SK-N-SH treated with all-trans-retinoic acid at 6 μM for 48 hours (cell line): ENCODE results near the gene MS4A4A.

Experiments used
- ARNTL ChIP-seq: fragments of 450-650 bp; formaldehyde crosslinking; IDR thresholded peaks from 2 replicates; pipeline ENCODE4 v1.5.0; 2020; ENCODE audit warnings: low read depth, mild to moderate bottlenecking, moderate library complexity, borderline replicate concordance
- ESRRG ChIP-seq: fragments of 250-450 bp; sonication (Bioruptor Pico); IDR thresholded peaks from 2 replicates; pipeline ENCODE4 v1.6.1; 2021; ENCODE audit warnings: mild to moderate bottlenecking
- OSR1 ChIP-seq: fragments of 250-450 bp; sonication (Bioruptor Pico); IDR thresholded peaks from 2 replicates; pipeline ENCODE4 v1.8.0; 2022; ENCODE audit warnings: moderate library complexity, mild to moderate bottlenecking, inconsistent platforms
- PPARA ChIP-seq: fragments of 250-450 bp; sonication (Bioruptor Pico); IDR thresholded peaks from 2 replicates; pipeline ENCODE4 v1.5.0; 2020; ENCODE audit warnings: mild to moderate bottlenecking, borderline replicate concordance
- RARB ChIP-seq: fragments of 250-450 bp; sonication (Bioruptor Pico); IDR thresholded peaks from 2 replicates; pipeline ENCODE4 v1.8.0; 2021; ENCODE audit warnings: mild to moderate bottlenecking, moderate library complexity
- SNAI2 ChIP-seq: fragments of 250-450 bp; sonication (Bioruptor Pico); IDR thresholded peaks from 2 replicates; pipeline ENCODE4 v1.5.0; 2020; ENCODE audit warnings: mild to moderate bottlenecking, moderate library complexity
- TSHZ2 ChIP-seq: fragments of 250-450 bp; sonication (Bioruptor Pico); IDR thresholded peaks from 2 replicates; pipeline ENCODE4 v1.5.0; 2020; ENCODE audit warnings: mild to moderate bottlenecking, moderate library complexity
- ZFP3 ChIP-seq: fragments of 250-450 bp; sonication (Bioruptor Pico); IDR thresholded peaks from 2 replicates; pipeline ENCODE4 v1.5.0; 2020; ENCODE audit warnings: mild to moderate bottlenecking, moderate library complexity
- ZNF565 ChIP-seq: fragments of 450-650 bp; formaldehyde crosslinking; conservative IDR thresholded peaks from 2 replicates; pipeline ENCODE4 v1.5.0; 2020; ENCODE audit warnings: low read depth, mild to moderate bottlenecking, moderate library complexity
- ZNF8 ChIP-seq: fragments of 450-650 bp; formaldehyde crosslinking; IDR thresholded peaks from 2 replicates; pipeline ENCODE4 v1.5.0; 2020; ENCODE audit warnings: mild to moderate bottlenecking, moderate library complexity
- TF ChIP-seq, protein P1 (sequence below): fragments of 250-450 bp; sonication (Bioruptor Pico); IDR thresholded peaks from 2 replicates; pipeline ENCODE4 v1.8.0; 2020; ENCODE audit warnings: mild to moderate bottlenecking, moderate library complexity, borderline replicate concordance

DNA sequence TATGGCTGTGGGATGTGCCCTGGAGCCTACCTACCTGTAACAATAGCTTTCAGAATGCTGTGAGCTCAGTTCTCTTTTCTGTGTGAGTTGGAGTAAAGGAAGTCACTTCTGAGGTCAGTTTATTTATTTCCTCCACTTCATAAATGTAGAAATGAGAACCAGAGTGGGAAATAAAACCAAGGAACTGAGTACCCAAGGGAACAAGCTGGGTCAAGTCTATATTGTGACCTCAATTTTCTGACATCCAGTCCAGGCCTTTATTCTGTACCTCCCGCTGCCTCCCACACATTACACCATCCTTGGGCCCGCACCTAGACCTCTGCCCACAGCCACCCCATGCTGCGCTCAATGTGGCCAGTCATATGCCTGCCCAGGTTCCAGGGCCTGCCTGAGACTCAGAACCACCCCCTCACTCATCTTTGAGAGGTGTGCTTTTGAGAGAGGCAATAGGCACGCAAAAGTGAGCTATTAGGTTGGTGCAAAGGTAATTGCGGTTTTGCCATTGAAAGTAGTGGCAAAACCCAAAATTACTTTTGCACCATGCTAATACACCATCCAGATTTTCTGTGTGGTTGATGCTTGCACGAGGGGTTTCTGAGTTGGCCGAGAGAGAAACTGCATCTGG, 56.4 kb downstream of the MS4A4A start:
- TF ChIP-seq ESRRG (CRISPR knock-in tag) (no peak), ZFP3 (CRISPR knock-in tag) (no peak), SNAI2 (CRISPR knock-in tag) (no peak), ARNTL (CRISPR knock-in tag) (no peak), TSHZ2 (no peak), RARB (no peak), OSR1 (CRISPR knock-in tag) (no peak), ZNF8 (no peak), ZNF565 (CRISPR knock-in tag) (no peak), PPARA (no peak)
- TF ChIP-seq, protein P1, sequence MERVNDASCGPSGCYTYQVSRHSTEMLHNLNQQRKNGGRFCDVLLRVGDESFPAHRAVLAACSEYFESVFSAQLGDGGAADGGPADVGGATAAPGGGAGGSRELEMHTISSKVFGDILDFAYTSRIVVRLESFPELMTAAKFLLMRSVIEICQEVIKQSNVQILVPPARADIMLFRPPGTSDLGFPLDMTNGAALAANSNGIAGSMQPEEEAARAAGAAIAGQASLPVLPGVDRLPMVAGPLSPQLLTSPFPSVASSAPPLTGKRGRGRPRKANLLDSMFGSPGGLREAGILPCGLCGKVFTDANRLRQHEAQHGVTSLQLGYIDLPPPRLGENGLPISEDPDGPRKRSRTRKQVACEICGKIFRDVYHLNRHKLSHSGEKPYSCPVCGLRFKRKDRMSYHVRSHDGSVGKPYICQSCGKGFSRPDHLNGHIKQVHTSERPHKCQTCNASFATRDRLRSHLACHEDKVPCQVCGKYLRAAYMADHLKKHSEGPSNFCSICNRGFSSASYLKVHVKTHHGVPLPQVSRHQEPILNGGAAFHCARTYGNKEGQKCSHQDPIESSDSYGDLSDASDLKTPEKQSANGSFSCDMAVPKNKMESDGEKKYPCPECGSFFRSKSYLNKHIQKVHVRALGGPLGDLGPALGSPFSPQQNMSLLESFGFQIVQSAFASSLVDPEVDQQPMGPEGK (CRISPR knock-in tag): no peak
